ENCODE measurements around the gene DMXL2.

Gene DMXL2

GRCh38 chr15:51524376-51524775 lies 98.2 kb downstream of the DMXL2 start:
- no peak for TF ChIP-seq CTCF (conservative IDR thresholded peaks at IDR 0.05; ENCODE audit: control insufficient read depth, insufficient read depth, low read depth, low read length)
- H3K4me3 ChIP-seq (ENCODE audit: control insufficient read depth, low read depth, low read length): no peak overlapping the region
- no peak for DNase-seq (ENCODE audit: low read depth)

- no peak for TF ChIP-seq CTCF (conservative IDR thresholded peaks at IDR 0.05; ENCODE audit: control insufficient read depth, insufficient read depth, low read depth, low read length)
- DNase-seq (ENCODE audit: low read depth): no peak
- H3K4me3 ChIP-seq (ENCODE audit: control insufficient read depth, low read depth, low read length): no peak overlapping the region
Observed at GRCh38 chr15:51516291-51516690, 106.3 kb downstream of the DMXL2 start.

GRCh38 chr15:51505251-51505650 lies 117.3 kb downstream of the DMXL2 start:
- H3K4me3 ChIP-seq (ENCODE audit: control insufficient read depth, low read depth, low read length): no peak overlapping the region
- TF ChIP-seq CTCF (conservative IDR thresholded peaks at IDR 0.05; ENCODE audit: control insufficient read depth, insufficient read depth, low read depth, low read length): no peak

GRCh38 chr15:51503003-51503402 lies 119.6 kb downstream of the DMXL2 start:
- no peak for DNase-seq (ENCODE audit: low read depth)
- TF ChIP-seq CTCF (conservative IDR thresholded peaks at IDR 0.05; ENCODE audit: control insufficient read depth, insufficient read depth, low read depth, low read length): no peak
- no peak overlapping the region for H3K4me3 ChIP-seq (ENCODE audit: control insufficient read depth, low read depth, low read length)

More at GRCh38 chr15:51505251-51505650, 117.3 kb downstream of the DMXL2 start:
- DNase-seq (ENCODE audit: low read depth): no peak

- TF ChIP-seq CTCF (conservative IDR thresholded peaks at IDR 0.05; ENCODE audit: control insufficient read depth, insufficient read depth, low read depth, low read length): peak; percentile 73
- H3K4me3 ChIP-seq (ENCODE audit: control insufficient read depth, low read depth, low read length): no peak overlapping the region
- DNase-seq (ENCODE audit: low read depth): peak; percentile 61
Observed at GRCh38 chr15:51499379-51499976, 123.1 kb downstream of the DMXL2 start.

GRCh38 chr15:51497806-51498205 lies 124.8 kb downstream of the DMXL2 start:
- TF ChIP-seq CTCF (conservative IDR thresholded peaks at IDR 0.05; ENCODE audit: control insufficient read depth, insufficient read depth, low read depth, low read length): no peak
- peak; percentile 3 for DNase-seq (ENCODE audit: low read depth)
- H3K4me3 ChIP-seq (ENCODE audit: control insufficient read depth, low read depth, low read length): no peak overlapping the region

GRCh38 chr15:51496246-51496645 lies 126.3 kb downstream of the DMXL2 start:
- no peak for TF ChIP-seq CTCF (conservative IDR thresholded peaks at IDR 0.05; ENCODE audit: control insufficient read depth, insufficient read depth, low read depth, low read length)
- DNase-seq (ENCODE audit: low read depth): no peak

More at GRCh38 chr15:51496246-51496645, 126.3 kb downstream of the DMXL2 start:
- no peak overlapping the region for H3K4me3 ChIP-seq (ENCODE audit: control insufficient read depth, low read depth, low read length)

Measured in fibroblast of mammary gland (primary cell).